Vagina (tissue), 2 donors: ENCODE results near the gene ANKRD24.

Experiments used
- POLR2A ChIP-seq, 2 donors: fragments of 450-650 bp; IDR thresholded peaks; one replicate each; pipeline ENCODE4 v1.6.1; 2017; ENCODE audit warnings: antibody characterized with exemption in 2 of 2, mild to moderate bottlenecking in 2 of 2, moderate library complexity in 2 of 2
- POLR2AphosphoS5 ChIP-seq, 2 donors: sonication (generic); formaldehyde crosslinking; IDR thresholded peaks; one replicate each; pipeline ENCODE4 v1.9.0; 2017; ENCODE audit warnings: antibody characterized with exemption in 2 of 2, mild to moderate bottlenecking in 2 of 2, low read depth in 1 of 2; ENCODE audit not compliant: insufficient read depth in 1 of 2
- TF ChIP-seq, protein P1 (sequence below), 3 experiments: fragments of 450-650 bp in 2 of 3; fragments of 200-600 bp in 1 of 3; sonication (generic) in 1 of 3; IDR thresholded peaks; one replicate each; pipeline ENCODE4 v1.5.1; 2017 to 2019; ENCODE audit warnings: antibody characterized with exemption in 3 of 3, mild to moderate bottlenecking in 2 of 3, moderate library complexity in 2 of 3

- TF ChIP-seq, protein P1, sequence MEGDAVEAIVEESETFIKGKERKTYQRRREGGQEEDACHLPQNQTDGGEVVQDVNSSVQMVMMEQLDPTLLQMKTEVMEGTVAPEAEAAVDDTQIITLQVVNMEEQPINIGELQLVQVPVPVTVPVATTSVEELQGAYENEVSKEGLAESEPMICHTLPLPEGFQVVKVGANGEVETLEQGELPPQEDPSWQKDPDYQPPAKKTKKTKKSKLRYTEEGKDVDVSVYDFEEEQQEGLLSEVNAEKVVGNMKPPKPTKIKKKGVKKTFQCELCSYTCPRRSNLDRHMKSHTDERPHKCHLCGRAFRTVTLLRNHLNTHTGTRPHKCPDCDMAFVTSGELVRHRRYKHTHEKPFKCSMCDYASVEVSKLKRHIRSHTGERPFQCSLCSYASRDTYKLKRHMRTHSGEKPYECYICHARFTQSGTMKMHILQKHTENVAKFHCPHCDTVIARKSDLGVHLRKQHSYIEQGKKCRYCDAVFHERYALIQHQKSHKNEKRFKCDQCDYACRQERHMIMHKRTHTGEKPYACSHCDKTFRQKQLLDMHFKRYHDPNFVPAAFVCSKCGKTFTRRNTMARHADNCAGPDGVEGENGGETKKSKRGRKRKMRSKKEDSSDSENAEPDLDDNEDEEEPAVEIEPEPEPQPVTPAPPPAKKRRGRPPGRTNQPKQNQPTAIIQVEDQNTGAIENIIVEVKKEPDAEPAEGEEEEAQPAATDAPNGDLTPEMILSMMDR (IDR thresholded peaks at IDR 0.05): no peak
- TF ChIP-seq POLR2A (IDR thresholded peaks at IDR 0.05) (no peak), POLR2AphosphoS5 (IDR thresholded peaks at IDR 0.05; ENCODE audit: insufficient read depth in 1 of 2, low read depth in 1 of 2) (no peak)
Measured at GRCh38 chr19:4268816-4269430, 86.4 kb downstream of the ANKRD24 start.
